Suppressor macrophage treated with lipopolysaccharide for 4 hours (primary cell): ENCODE results near the gene IRF2BPL.

Experiments
- DNase-seq: peaks from one replicate; pipeline ENCODE4 v3.0.0-alpha.2; 2020

Gene IRF2BPL

GRCh38 chr14:76984787-76985375, 43.6 kb downstream of the IRF2BPL start:
- DNase-seq, result no peak

DNA sequence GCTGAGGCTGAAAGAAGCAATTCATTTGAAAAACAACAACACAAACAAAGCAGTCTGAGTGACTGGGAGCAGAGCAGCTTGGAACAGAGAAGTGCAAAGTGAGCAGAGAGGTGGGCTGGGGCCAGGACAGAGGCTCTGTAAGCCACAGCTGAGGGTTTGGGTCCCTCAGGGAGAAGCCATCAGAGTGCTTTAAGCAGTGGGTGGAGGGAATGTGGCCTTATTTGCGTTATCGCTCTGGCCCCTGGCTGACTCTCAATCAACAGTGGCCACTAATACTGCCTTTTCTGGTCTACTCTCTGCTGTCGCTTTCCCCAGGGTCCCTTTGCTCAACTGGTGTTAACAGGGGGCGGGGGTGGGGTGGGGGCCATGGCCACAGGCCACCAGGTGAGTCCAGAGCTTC, 44.2 kb downstream of the IRF2BPL start:
- DNase-seq, result no peak

GRCh38 chr14:76981670-76982069, 46.8 kb downstream of the IRF2BPL start:
- DNase-seq, result no peak

GRCh38 chr14:76977793-76978720, 50.5 kb downstream of the IRF2BPL start:
- DNase-seq, result peak; percentile 99

DNA sequence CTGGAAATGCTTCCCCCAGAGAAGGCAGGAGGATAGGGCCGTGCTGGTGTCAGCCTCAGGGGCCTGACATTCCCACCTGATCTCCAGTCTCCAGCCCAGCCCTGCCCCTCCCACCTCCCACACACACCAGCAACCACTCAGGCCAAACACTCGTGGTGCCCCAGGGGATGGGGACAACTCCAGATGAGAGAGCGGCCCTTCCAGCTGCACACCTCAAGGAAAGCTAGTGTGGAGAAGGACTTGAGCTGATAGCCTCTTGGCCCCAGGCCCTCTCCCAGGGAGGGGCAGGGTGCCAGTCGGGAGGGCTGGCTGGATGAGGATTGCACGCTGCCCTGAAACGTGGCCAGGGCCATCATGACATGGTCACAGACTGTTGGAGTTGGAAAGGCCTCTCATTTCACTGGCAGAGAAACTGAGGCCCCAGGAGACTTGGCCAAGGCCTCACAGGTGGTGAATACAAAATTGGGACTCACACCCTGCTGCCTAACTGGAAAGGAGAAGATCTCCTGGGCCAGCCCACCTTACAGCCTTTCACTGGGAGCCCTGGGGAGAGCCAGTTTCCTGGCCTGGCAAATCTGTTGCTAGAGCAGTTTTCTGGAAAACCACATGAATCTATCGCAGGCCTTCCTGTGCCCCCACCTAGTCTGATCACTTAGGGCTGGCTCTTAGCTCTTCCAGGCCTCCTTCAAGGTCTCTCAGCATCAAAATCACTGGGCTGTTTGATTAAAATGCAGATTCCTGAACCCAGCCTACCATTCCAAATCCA, 52.1 kb downstream of the IRF2BPL start:
- no peak for DNase-seq

DNA sequence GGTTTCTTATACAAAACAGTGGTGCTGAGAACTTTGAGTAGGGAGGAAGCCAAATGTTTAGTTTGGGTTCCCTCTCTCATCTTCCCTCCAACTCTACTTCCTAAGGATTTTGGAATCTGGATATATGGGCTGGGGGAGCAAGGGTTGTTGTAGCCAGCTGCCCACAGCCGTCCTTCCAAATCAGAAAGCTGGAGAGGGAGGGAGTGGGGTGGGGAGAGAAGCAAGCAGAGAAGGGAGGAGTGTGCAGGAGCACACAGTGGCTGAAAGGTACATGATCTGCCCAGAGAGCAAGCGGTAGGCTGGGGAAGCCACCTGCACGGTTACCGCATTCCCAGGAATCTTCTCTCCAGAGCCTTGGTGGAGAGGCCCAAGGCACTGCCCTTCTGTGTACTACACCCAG, 52.7 kb downstream of the IRF2BPL start:
- no peak for DNase-seq

GRCh38 chr14:76975051-76975450, 53.5 kb downstream of the IRF2BPL start:
- no peak for DNase-seq
